Psoas muscle (tissue), 8 donors: Measurements from ENCODE around the gene CNPY1. TPM values are rescaled to one million over a fixed set of nuclear protein-coding genes. Genes with fewer than 3 reads are reported as not detected.

ENCODE experiments used
- ATAC-seq, 4 donors: fragments of 200-7000 bp; cut with Tn5 transposase; one replicate each; pipeline ENCODE4 v1.9.1; 2020; ENCODE audit warnings: moderate library complexity in 3 of 4, mild to moderate bottlenecking in 2 of 4
- DNase-seq, 2 donors: peaks; one replicate each; pipeline ENCODE4 v3.0.0-alpha.2; 2020
- H3K27ac ChIP-seq: fragments of 200-600 bp; one replicate; pipeline ENCODE4 v1.8.0; 2022
- H3K27me3 ChIP-seq, 3 donors: fragments of 200-600 bp in 1 of 3; one replicate each; pipeline versions ENCODE4 v1.6.1 to v1.8.0; 2013 to 2022; ENCODE audit warnings: low read length in 2 of 3, mild to moderate bottlenecking in 2 of 3, moderate library complexity in 1 of 3; ENCODE audit not compliant: insufficient read depth in 3 of 3
- H3K36me3 ChIP-seq, 2 donors: fragments of 200-600 bp in 1 of 2; one replicate each; pipeline versions ENCODE4 v1.6.1 to v1.8.0; 2013 to 2022; ENCODE audit warnings: low read depth in 1 of 2, mild to moderate bottlenecking in 1 of 2, moderate library complexity in 1 of 2; ENCODE audit not compliant: insufficient read depth in 1 of 2
- H3K4me1 ChIP-seq: fragments of 200-600 bp; one replicate; pipeline ENCODE4 v1.8.0; 2022
- H3K4me3 ChIP-seq: fragments of 200-600 bp; one replicate; pipeline ENCODE4 v1.8.0; 2022; ENCODE audit warnings: mild to moderate bottlenecking
- H3K9me3 ChIP-seq: fragments of 200-600 bp; one replicate; pipeline ENCODE4 v1.8.0; 2022
- CTCF ChIP-seq: fragments of 200-600 bp; IDR thresholded peaks from one replicate; pipeline ENCODE4 v1.8.0; 2022; ENCODE audit warnings: antibody characterized with exemption
- WGBS, 3 donors: extraction: QIAGEN DNeasy Blood & Tissue Kit; methylation state at CpG; one replicate each; pipeline versions ENCODE4 v1.1.6 to v1.1.7; 2013; 5-methylcytosine and 5-hydroxymethylcytosine counted together
- intact Hi-C, 2 donors: fragments of 100-400 bp; cut with DNase I; formaldehyde crosslinking; loops; one replicate each; pipeline versions ENCODE4 v1.11.0 to v1.14.2; 2022
- polyA plus RNA-seq, 3 donors: library from polyadenylated mRNA; stranded (reverse); fragments of 200-250 nt; gene quantifications; one replicate each; pipeline ENCODE4 v1.2.3, GENCODE V29; 2013
- total RNA-seq, 4 donors: library from RNA; stranded (reverse); fragmentation: NEBNext Ultra II Directional in 2 of 4; extraction: Animal tissue kit (Norgen Biotek cat#: 25700) in 2 of 4; gene quantifications; one replicate each; pipeline versions ENCODE4 v1.2.1 to v1.2.4, GENCODE V29; 2021 to 2023
- donor health status: healthy with polysubstance abuse.
- donor health status: DM: no; HTN: no; CAD: no; lungs with moderate emphysema.
- donor health status: Bipolar disorder and iron deficiency.
- donor health status: healthy.
- donor health status: DM: yes; HTN: yes; CAD: no.
- donor health status: DM: no; HTN: no; CAD: no.
- donor health status: DM: no; HTN: no; CAD: no.
- donor health status: DM: yes; HTN: yes; CAD: no.

Gene CNPY1
- total and polyA plus RNA-seq, 7 donors, result not detected

GRCh38 chr7:155486783-155487508 is 59.4 kb downstream of the CNPY1 start:
- 82 to 86% (median 85%) methylated on average over 18 of the region's 18 CpGs for WGBS, 3 donors
- intact Hi-C loops, result no loop called here
- Histone ChIP-seq H3K9me3 (no peaks in the 10 kb centered on the region), H3K27ac (no peak overlapping the region), H3K4me3 (no peak overlapping the region), H3K4me1 (no peaks in the 10 kb centered on the region), H3K36me3 (no peaks in the 10 kb centered on the region), H3K27me3 (peaks cover 0 to 79% (median 15%) of the 10 kb centered on the region in 3 donors)
- no peak for TF ChIP-seq CTCF
- DNase-seq (no peak), ATAC-seq (no peak)

- no peak for TF ChIP-seq CTCF
- H3K27ac ChIP-seq, result no peak overlapping the region
- ATAC-seq (no peak), DNase-seq (no peak)
- H3K4me3 ChIP-seq, result no peak overlapping the region
- H3K4me1 ChIP-seq, result no peaks in the 10 kb centered on the region
- H3K9me3 ChIP-seq, result no peaks in the 10 kb centered on the region
- peaks cover 0 to 63% (median 9%) of the 10 kb centered on the region in 3 donors for H3K27me3 ChIP-seq
- intact Hi-C loops, result no loop called here
- H3K36me3 ChIP-seq, result no peaks in the 10 kb centered on the region
- WGBS, 3 donors, result 91 to 93% (median 92%) methylated on average over 23 of the region's 23 CpGs
Observed at GRCh38 chr7:155484483-155485399, 61.6 kb downstream of the CNPY1 start.

GRCh38 chr7:155483868-155484325 is 62.5 kb downstream of the CNPY1 start:
- DNase-seq (no peak), ATAC-seq (no peak)
- Histone ChIP-seq H3K4me1 (no peaks in the 10 kb centered on the region), H3K4me3 (no peak overlapping the region), H3K27me3 (peaks cover 0 to 66% (median 9%) of the 10 kb centered on the region in 3 donors), H3K36me3 (no peaks in the 10 kb centered on the region), H3K27ac (no peak overlapping the region), H3K9me3 (no peaks in the 10 kb centered on the region)
- no peak for TF ChIP-seq CTCF
- 18 to 31% (median 20%) methylated on average over 16 of the region's 16 CpGs for WGBS, 3 donors
- intact Hi-C loops, result no loop called here

GRCh38 chr7:155483245-155483644 is 63.1 kb downstream of the CNPY1 start:
- no peaks in the 10 kb centered on the region for H3K4me1 ChIP-seq
- no peaks in the 10 kb centered on the region for H3K9me3 ChIP-seq
- no peak overlapping the region for H3K27ac ChIP-seq
- peaks cover 0 to 63% (median 9%) of the 10 kb centered on the region in 3 donors for H3K27me3 ChIP-seq
- no peak for DNase-seq
- ATAC-seq, result no peak
- WGBS, 3 donors, result 42 to 49% (median 44%) methylated on average over 13 of the region's 13 CpGs
- no peak overlapping the region for H3K4me3 ChIP-seq
- TF ChIP-seq CTCF, result no peak
- no peaks in the 10 kb centered on the region for H3K36me3 ChIP-seq
- intact Hi-C loops, result no loop called here
